HG03280 (cell line): Measurements from ENCODE around the gene PELO.
A peak's percentile ranks its signal among the peaks of the same experiment; 100 is the strongest.

Experiments used
- ATAC-seq: cut with Tn5 transposase; IDR thresholded peaks from one replicate; pipeline ENCODE4 v1.9.1; 2021; ENCODE audit warnings: mild to moderate bottlenecking, moderate library complexity; ENCODE audit not compliant: unreplicated experiment

Gene PELO

GRCh38 chr5:52822437-52822836 lies 34.7 kb downstream of the PELO start:
- no peak for ATAC-seq

DNA sequence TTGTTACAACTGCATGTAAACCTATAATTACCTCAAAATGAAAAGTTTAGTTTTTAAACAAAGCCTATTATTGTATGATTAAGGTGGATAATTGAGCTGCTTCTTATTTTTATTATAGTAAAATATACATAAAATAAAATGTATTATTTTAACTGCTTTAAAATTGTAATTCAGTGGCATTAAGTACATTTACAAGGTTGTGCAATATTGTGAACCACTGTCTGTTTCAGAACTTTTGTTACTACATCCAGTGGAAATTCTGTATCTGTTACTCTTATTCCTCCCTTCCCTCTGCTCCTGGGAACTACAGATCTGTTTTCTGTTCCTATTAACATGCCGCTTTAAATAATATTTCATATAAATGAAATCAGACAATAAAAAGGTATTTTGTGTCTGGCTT lies 37.1 kb downstream of the PELO start:
- ATAC-seq: no peak

- peak; percentile 64 for ATAC-seq
Measured at GRCh38 chr5:52825826-52826225, 38.1 kb downstream of the PELO start.

DNA sequence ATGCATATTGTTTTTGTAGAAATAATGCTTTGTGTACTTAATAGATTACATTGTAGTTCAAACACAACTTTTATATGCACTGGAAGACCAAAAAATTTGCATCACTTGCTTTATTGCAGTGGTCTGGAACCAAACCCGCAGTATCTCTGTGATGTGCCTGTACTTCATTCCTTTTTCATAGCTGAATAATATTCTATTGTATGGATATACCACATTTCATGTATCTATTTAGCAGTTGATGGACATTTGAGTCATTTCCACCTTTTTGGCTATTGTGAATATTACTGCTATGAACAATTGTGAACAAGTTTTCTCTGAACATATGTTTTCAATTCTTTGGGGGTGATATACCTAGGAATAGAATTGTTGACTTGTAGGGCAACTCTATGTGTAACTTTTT lies 40.1 kb downstream of the PELO start:
- no peak for ATAC-seq

- ATAC-seq: no peak
Measured at GRCh38 chr5:52829664-52830063, 41.9 kb downstream of the PELO start.

DNA sequence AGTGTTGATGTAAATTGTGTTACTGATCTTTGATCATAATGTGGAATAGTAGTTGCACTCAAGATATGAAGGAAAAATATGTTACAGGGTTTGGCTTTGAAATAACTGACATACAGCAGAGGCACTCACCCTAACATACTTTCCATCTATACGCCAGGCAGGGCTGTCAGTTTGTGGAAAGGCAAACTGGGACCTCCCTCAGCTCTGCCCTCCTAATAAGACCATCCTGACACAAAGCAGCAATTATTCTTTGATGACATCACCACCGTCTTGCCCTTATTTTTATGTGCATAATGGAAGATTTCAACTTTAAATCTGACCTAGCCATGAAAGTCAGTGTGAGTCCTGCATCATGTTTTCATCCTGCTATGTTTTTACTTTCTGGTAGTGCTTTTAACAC lies 42.9 kb downstream of the PELO start:
- no peak for ATAC-seq

DNA sequence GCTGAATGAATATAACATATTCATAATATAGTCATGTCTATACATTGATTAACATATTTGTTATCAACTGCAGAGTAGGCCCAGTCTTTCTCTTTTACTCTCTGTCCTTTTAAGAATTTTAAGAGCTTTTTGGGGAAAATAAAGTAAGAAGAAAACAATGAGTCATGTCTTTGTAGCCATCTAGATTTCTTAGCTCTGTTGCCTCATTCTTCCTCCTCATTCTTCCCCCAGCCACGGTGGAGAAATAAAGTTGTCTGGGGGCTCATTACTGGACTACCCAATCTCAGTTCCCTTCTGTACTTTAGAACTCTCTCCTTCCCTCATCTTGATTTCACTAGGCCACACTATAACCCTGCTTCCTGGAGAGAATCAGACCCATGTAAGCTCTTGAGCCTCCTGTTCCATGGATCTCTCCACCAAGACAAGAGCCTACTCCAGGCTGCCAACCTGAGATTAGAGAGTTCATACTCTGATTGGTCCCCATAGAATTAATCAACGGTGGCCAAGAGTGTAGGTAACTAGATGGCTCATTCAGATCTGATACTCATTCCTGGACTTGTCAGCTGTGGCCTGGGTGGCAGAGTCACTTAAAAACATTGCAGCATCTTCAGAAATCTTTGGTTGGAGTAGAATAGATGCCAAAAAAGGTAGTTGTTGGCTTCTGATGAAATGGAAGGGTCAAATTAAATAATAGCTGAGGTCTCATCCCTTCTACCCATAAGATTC lies 44.2 kb downstream of the PELO start:
- no peak for ATAC-seq

DNA sequence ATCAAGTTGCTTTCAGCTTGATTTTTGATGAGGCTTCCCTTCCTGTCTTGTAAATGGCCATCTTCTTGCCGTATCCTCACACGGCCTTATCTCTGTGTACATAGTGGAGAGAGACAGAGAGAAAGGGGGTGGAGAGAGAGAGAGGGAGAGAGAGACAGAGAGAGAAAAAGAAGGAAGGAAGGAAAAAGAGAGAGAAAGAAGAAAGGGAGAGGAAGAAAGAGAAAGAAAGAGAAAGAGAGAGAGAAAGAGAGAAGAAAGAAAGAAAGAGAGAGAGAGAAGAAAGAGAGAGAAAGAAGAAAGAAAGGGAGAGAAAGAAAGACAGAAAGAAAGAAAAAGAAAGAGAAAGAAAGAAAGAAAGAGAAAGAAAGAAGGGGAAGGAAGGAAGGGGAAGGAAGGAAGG lies 46.6 kb downstream of the PELO start:
- ATAC-seq: no peak

DNA sequence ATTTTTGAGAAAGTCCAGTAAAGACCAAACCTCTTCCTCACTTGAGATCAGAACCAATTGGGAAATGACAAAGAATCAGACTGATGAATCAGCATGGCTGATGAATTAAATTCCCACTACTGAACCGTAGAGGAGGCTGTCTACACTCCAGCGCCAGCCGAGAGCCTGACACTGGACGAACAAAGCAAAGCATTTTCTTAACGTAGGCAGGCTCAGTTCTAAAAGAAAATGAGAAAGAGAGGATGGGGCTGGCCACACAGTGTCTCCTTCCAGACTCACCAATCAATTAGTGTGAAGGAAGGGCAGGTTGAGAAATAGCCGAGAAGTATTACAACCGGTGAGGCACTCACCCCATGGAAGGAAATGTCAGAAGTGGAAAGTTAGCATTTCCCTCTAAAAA lies 49.4 kb downstream of the PELO start:
- ATAC-seq: no peak
